HL-60 (cell line): ENCODE data around the gene PLOD1.

Experiments used
- DNase-seq, 2 experiments: peaks; one replicate each; pipeline ENCODE4 v3.0.0-alpha.2; 2010 to 2020; ENCODE audit warnings: low read depth in 1 of 2, low spot score in 1 of 2
- H3K27ac ChIP-seq: fragments of 250-450 bp; sonication (Bioruptor Pico); replicated peaks from 2 replicates; pipeline ENCODE4 v1.5.1; 2020; ENCODE audit warnings: mild to moderate bottlenecking, moderate library complexity
- H3K27me3 ChIP-seq: fragments of 250-450 bp; sonication (Bioruptor Pico); 2 replicates; pipeline ENCODE4 v1.5.1; 2021; ENCODE audit warnings: mild to moderate bottlenecking, moderate library complexity; ENCODE audit not compliant: insufficient read depth, poor library complexity, severe bottlenecking
- H3K4me3 ChIP-seq: replicated peaks from 2 replicates; pipeline ENCODE4 v1.5.1; 2011; ENCODE audit warnings: mild to moderate bottlenecking, control low read depth, low read length; ENCODE audit not compliant: insufficient read depth
- CTCF ChIP-seq: IDR thresholded peaks from one replicate; pipeline ENCODE4 v1.5.1; 2011; ENCODE audit warnings: low read length, control low read depth, inconsistent platforms; ENCODE audit not compliant: insufficient read depth
- GABPA ChIP-seq: IDR thresholded peaks from 2 replicates; pipeline ENCODE4 v1.6.1; 2012; ENCODE audit warnings: low read depth
- POLR2AphosphoS5 ChIP-seq: IDR thresholded peaks from 2 replicates; pipeline ENCODE4 v1.6.1; 2012; ENCODE audit warnings: low read depth
- REST ChIP-seq: IDR thresholded peaks from 2 replicates; pipeline ENCODE4 v1.6.1; 2012; ENCODE audit warnings: low read depth; ENCODE audit not compliant: insufficient replicate concordance
- SPI1 ChIP-seq: IDR thresholded peaks from 2 replicates; pipeline ENCODE4 v1.6.1; 2012; ENCODE audit warnings: low read depth, mild to moderate bottlenecking, borderline replicate concordance

PLOD1 gene

GRCh38 chr1:12012560-12013316 lies 78.2 kb downstream of the PLOD1 start:
- H3K27me3 ChIP-seq: no peaks in the 10 kb centered on the region
- H3K4me3 ChIP-seq: no peak overlapping the region
- H3K27ac ChIP-seq: no peak overlapping the region
- DNase-seq: no peak
- TF ChIP-seq GABPA (no peak), SPI1 (no peak), REST (no peak), CTCF (no peak), POLR2AphosphoS5 (no peak)

GRCh38 chr1:12014141-12014991 lies 79.8 kb downstream of the PLOD1 start:
- DNase-seq: peak in 1 of 2 experiments; percentile 43

More at GRCh38 chr1:12014141-12014991, 79.8 kb downstream of the PLOD1 start:
- H3K4me3 ChIP-seq: no peak overlapping the region
- H3K27me3 ChIP-seq: no peaks in the 10 kb centered on the region
- H3K27ac ChIP-seq: no peak overlapping the region
- no peak for TF ChIP-seq GABPA
- no peak for TF ChIP-seq SPI1
- no peak for TF ChIP-seq POLR2AphosphoS5
- no peak for TF ChIP-seq REST
- no peak for TF ChIP-seq CTCF
